Measurements from ENCODE around the gene ZNF423.

Gene ZNF423

DNA sequence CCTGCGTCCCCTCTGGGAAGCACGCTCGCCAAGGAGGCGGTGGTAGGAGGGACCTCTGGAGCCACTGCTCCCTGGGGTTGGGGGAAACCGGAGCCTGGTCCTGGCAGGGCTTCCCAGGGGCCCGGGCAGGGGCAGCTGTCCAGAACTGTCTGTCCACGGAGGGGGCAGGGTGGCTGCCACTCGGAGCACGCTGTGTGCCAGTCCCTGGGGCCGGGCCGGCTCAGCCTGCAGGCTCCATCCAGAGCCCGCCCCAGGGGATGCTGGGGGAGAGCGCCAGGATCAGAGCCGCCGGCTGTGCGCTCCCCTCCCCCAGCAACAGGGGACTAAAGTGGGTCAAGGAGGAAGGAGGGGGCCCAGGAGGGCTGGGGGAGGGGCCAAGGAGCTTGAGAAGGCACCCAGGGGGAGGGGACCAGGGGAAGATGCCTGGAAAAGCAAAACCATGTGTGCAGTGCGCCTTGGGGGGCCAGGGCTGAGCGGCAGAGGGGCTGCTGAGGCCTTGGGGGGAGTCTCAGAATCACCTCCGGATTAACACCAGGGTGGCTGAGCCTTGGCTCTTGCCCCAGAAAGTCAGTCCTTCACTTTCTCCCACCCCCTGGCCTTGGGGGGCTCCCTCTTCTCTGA lies 21.3 kb downstream of the ZNF423 start:
- Histone ChIP-seq H3K4me3 (ENCODE audit: extremely low read depth, insufficient read depth, low read length, poor library complexity, severe bottlenecking) (no peak overlapping the region), H3K4me1 (ENCODE audit: control insufficient read depth, insufficient read depth, low read length, poor library complexity, severe bottlenecking) (peaks cover 68% of the 10 kb centered on the region)
- WGBS, 2 experiments (ENCODE audit: insufficient coverage in 2 of 2) = 26 to 40% methylated on average over 7 to 12 of the region's 19 CpGs

DNA sequence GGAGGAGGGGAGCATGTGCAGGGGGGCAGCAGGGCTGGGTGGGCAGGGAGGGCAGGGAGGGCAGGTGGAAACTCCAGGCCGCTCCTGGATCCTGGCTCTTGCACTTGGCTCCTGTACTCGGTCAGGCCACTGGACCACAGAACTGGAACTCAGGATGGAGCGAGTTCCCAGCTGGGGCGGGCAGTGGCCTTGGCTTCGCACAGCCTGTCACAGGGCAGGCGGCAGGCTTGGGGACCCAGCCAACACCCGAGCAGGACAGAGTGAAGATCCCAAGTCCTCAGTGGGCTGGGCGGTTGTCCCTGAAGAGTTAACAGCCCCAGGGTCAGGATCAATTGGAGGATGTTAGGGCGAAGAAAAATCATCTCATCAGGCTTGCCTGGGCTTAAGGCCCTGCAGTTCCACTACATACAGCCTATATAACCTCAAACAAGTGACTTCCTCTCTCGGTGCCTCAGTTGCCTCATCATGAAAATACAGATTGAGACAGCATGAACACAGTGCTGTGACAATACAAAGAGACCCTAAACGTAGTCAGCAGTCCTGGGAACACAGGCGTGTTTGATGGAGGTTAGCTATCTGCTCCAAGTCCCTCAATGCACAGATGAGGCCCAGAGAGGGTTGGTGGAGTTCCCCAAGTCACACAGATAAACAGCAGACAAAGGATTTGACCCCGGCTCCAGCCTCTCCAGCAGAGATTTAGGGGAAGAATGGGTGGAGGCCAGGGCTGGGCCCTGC lies 21.9 kb downstream of the ZNF423 start:
- no peak overlapping the region for H3K4me3 ChIP-seq (ENCODE audit: extremely low read depth, insufficient read depth, low read length, poor library complexity, severe bottlenecking)
- H3K9me3 ChIP-seq (ENCODE audit: control insufficient read depth, low read length) = no peaks in the 10 kb centered on the region
- peaks cover 62% of the 10 kb centered on the region for H3K4me1 ChIP-seq (ENCODE audit: control insufficient read depth, insufficient read depth, low read length, poor library complexity, severe bottlenecking)
- peak overlapping the region; percentile 67 for H3K27ac ChIP-seq (ENCODE audit: low read depth, low read length, severe bottlenecking)
- 73 to 84% methylated on average over 9 to 13 of the region's 13 CpGs for WGBS, 2 experiments (ENCODE audit: insufficient coverage in 2 of 2)
- no peaks in the 10 kb centered on the region for H3K36me3 ChIP-seq (ENCODE audit: control insufficient read depth, insufficient read depth, low read length)

More for the DNA sequence above, 21.3 kb downstream of the ZNF423 start:
- peak overlapping the region; percentile 67 for H3K27ac ChIP-seq (ENCODE audit: low read depth, low read length, severe bottlenecking)
- no peaks in the 10 kb centered on the region for H3K9me3 ChIP-seq (ENCODE audit: control insufficient read depth, low read length)
- no peaks in the 10 kb centered on the region for H3K36me3 ChIP-seq (ENCODE audit: control insufficient read depth, insufficient read depth, low read length)

DNA sequence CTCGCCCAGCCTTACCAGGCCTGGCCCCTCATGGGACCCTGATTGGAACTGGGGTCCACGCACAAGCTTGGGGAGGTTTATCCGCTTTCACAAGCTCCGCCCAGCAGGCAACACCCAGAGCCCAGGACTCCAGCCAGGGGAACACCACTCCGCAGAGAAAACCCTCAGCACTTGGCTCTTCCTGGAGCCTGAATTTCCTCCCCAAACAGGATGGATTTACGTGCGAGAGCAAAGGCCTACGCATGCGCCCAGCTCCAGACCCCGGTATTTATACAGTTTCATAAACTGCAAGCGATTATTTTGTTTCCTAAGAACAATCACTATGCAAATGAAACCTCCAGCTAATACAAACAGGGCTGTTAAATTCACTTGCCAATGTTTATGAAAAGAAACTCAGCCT lies 22.8 kb downstream of the ZNF423 start:
- 72 to 75% methylated on average over 11 of the region's 11 CpGs for WGBS, 2 experiments (ENCODE audit: insufficient coverage in 2 of 2)
- no peaks in the 10 kb centered on the region for H3K36me3 ChIP-seq (ENCODE audit: control insufficient read depth, insufficient read depth, low read length)
- no peak overlapping the region for H3K4me3 ChIP-seq (ENCODE audit: extremely low read depth, insufficient read depth, low read length, poor library complexity, severe bottlenecking)
- H3K9me3 ChIP-seq (ENCODE audit: control insufficient read depth, low read length) = no peaks in the 10 kb centered on the region
- H3K4me1 ChIP-seq (ENCODE audit: control insufficient read depth, insufficient read depth, low read length, poor library complexity, severe bottlenecking) = peaks cover 65% of the 10 kb centered on the region
- peak overlapping the region; percentile 8 for H3K27ac ChIP-seq (ENCODE audit: low read depth, low read length, severe bottlenecking)

DNA sequence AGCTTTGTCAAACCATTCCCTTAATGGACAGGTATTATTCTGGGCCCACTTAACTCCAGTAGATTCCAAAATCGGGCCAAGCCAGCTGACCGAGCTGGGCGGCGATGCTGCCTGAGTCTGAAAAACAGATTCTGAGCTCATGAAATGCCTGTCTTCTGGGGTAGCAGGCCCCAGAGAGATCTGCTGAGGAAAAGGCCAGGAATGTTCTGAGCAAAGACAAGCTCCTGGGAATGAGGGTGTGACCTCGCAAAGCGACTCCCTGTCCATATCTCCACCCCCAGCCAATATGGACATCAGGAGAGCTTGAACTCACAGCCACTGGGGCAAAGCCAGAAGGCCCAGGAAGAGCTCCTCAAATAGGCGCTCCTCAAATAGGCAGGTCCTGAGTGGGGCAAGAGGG lies 23.7 kb downstream of the ZNF423 start:
- Histone ChIP-seq H3K27ac (ENCODE audit: low read depth, low read length, severe bottlenecking) (no peak overlapping the region), H3K9me3 (ENCODE audit: control insufficient read depth, low read length) (no peaks in the 10 kb centered on the region), H3K36me3 (ENCODE audit: control insufficient read depth, insufficient read depth, low read length) (no peaks in the 10 kb centered on the region), H3K4me1 (ENCODE audit: control insufficient read depth, insufficient read depth, low read length, poor library complexity, severe bottlenecking) (peaks cover 65% of the 10 kb centered on the region), H3K4me3 (ENCODE audit: extremely low read depth, insufficient read depth, low read length, poor library complexity, severe bottlenecking) (no peak overlapping the region)
- WGBS, 2 experiments (ENCODE audit: insufficient coverage in 2 of 2) = 92 to 96% methylated on average over 5 to 7 of the region's 7 CpGs

DNA sequence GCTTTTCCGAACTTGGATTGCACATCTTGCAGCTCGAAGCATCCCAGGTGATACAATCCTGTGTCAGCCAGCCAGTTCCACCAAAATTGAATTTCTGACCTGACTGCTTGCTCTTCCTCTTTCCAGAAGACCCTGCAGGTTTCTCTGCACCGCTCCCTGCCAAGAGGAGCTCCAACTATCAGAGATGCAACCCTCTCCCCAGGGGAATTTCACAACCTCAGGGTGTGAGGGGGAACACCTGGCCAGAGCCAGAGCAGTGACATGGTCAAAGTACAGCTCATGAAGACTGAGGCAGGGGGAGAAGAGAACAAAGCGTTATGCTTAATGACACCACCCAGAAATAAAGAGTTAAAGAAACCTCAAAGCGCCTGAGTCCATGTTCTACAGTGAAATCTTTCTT lies 25.0 kb downstream of the ZNF423 start:
- Histone ChIP-seq H3K9me3 (ENCODE audit: control insufficient read depth, low read length) (no peaks in the 10 kb centered on the region), H3K36me3 (ENCODE audit: control insufficient read depth, insufficient read depth, low read length) (no peaks in the 10 kb centered on the region), H3K4me1 (ENCODE audit: control insufficient read depth, insufficient read depth, low read length, poor library complexity, severe bottlenecking) (peaks cover 63% of the 10 kb centered on the region), H3K4me3 (ENCODE audit: extremely low read depth, insufficient read depth, low read length, poor library complexity, severe bottlenecking) (no peak overlapping the region), H3K27ac (ENCODE audit: low read depth, low read length, severe bottlenecking) (no peak overlapping the region)
- 50 to 63% methylated on average over 2 to 5 of the region's 5 CpGs for WGBS, 2 experiments (ENCODE audit: insufficient coverage in 2 of 2)

DNA sequence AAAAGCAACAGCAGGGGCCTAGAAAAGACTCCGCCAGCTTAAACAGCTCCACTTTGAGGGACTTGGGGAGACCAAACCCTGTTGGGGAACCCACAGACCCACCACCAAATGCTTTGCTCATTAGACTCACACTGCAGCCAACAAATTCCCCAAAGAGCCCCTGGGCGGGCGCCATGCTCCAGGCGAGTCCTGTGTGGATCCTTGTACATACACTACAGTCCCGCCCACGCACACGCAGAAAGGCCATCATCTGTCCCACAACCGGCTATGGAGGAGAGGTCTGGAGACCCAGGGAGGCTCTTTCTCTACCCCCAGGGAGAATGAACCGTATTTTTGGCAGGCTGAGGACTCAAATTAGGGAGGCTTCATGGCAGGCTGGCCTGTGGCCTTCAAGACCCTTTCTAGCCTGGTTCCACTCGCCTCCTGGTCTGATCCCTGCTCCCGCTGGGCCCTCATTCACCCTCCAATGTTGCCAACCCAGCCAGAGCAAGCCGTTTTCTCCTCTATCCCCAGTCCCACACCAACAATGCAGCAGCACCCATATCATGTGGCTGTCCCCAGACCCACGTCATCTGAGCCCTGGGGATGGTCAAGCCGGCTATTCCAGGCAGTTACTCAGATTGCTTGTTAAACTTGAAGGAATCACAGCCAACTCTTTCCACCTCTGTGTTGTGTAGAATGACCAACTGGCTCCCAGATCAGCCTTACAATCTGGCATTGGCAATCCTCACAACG lies 27.2 kb downstream of the ZNF423 start:
- 91 to 93% methylated on average over 11 to 13 of the region's 15 CpGs for WGBS, 2 experiments (ENCODE audit: insufficient coverage in 2 of 2)

DNA sequence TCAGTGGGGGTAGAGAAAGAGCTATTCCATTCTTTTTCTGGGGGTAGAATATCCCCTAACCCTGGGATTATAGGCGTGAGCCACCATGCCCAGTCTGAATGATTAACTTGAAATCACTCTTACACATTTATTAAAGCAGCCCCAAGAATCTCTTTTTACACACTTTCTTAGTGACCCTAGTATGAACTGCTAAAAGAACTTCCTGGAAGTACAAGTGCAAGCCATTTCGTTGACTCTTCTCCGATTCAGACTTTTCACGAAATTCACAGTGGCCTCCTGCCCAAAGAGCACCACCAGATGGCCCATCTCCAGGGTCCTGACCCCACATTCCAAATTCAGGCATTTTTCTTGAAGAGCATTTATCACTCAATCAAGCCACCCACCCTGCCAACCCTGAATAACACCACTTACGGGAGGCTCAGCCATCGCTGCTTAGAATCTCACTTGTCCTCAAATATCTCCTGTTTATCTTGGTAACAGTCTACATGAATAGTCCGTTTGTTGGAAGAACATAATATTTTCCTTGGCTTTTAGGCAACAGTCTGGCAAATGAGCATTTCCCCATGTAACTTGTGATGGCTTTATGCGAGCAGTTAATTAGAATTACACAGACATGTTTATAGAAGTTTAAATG lies 28.0 kb downstream of the ZNF423 start:
- 81 to 84% methylated on average over 5 to 6 of the region's 8 CpGs for WGBS, 2 experiments (ENCODE audit: insufficient coverage in 2 of 2)
- Histone ChIP-seq H3K4me1 (ENCODE audit: control insufficient read depth, insufficient read depth, low read length, poor library complexity, severe bottlenecking) (peaks cover 57% of the 10 kb centered on the region), H3K36me3 (ENCODE audit: control insufficient read depth, insufficient read depth, low read length) (peaks cover 2% of the 10 kb centered on the region), H3K4me3 (ENCODE audit: extremely low read depth, insufficient read depth, low read length, poor library complexity, severe bottlenecking) (no peak overlapping the region), H3K9me3 (ENCODE audit: control insufficient read depth, low read length) (no peaks in the 10 kb centered on the region), H3K27ac (ENCODE audit: low read depth, low read length, severe bottlenecking) (no peak overlapping the region)

More for the DNA sequence above, 27.2 kb downstream of the ZNF423 start:
- no peak overlapping the region for H3K27ac ChIP-seq (ENCODE audit: low read depth, low read length, severe bottlenecking)
- H3K36me3 ChIP-seq (ENCODE audit: control insufficient read depth, insufficient read depth, low read length) = no peaks in the 10 kb centered on the region
- H3K4me3 ChIP-seq (ENCODE audit: extremely low read depth, insufficient read depth, low read length, poor library complexity, severe bottlenecking) = no peak overlapping the region
- H3K4me1 ChIP-seq (ENCODE audit: control insufficient read depth, insufficient read depth, low read length, poor library complexity, severe bottlenecking) = peaks cover 62% of the 10 kb centered on the region
- no peaks in the 10 kb centered on the region for H3K9me3 ChIP-seq (ENCODE audit: control insufficient read depth, low read length)

DNA sequence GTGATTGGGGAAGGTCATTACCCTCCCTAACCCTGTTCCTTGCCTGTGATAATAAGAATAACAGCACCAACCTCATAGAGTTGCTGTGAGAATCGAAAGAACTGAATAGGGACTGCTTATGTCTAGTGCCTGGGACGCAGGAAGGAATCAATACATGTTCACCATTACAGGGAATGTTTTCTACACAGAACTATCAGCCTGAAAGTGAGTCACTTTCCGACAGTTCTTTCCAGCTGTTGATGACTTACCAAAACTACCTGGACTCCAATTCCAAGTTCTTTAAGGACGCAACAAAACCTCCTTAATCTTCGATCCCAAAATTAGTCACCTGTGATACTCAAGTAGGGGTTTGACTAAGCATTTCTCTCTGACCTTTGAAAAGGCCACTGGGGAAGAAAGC lies 29.4 kb downstream of the ZNF423 start:
- Histone ChIP-seq H3K36me3 (ENCODE audit: control insufficient read depth, insufficient read depth, low read length) (peaks cover 4% of the 10 kb centered on the region), H3K4me3 (ENCODE audit: extremely low read depth, insufficient read depth, low read length, poor library complexity, severe bottlenecking) (no peak overlapping the region), H3K4me1 (ENCODE audit: control insufficient read depth, insufficient read depth, low read length, poor library complexity, severe bottlenecking) (peaks cover 46% of the 10 kb centered on the region), H3K27ac (ENCODE audit: low read depth, low read length, severe bottlenecking) (no peak overlapping the region), H3K9me3 (ENCODE audit: control insufficient read depth, low read length) (no peaks in the 10 kb centered on the region)
- WGBS, 2 experiments (ENCODE audit: insufficient coverage in 2 of 2) = 91 to 94% methylated on average over 3 to 4 of the region's 5 CpGs

DNA sequence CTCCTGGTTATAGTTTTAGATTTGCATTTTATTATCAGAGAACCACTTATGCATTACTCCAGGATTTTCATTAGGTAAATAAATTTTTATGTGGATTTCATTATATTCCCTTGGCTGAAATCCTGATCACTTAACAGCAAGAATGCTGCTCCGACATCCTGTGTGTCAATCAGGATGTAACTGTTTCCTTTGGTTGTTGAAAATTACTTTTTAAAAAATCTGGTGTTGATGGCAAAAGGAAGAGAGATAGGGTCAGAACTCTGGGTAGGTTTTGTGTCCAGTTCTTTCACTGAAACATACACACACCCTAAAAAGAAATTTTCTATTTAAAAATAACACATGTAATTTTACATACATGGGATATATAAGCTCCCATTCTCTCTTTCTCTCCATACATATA lies 30.9 kb downstream of the ZNF423 start:
- Histone ChIP-seq H3K4me3 (ENCODE audit: extremely low read depth, insufficient read depth, low read length, poor library complexity, severe bottlenecking) (no peak overlapping the region), H3K27ac (ENCODE audit: low read depth, low read length, severe bottlenecking) (no peak overlapping the region), H3K4me1 (ENCODE audit: control insufficient read depth, insufficient read depth, low read length, poor library complexity, severe bottlenecking) (peaks cover 48% of the 10 kb centered on the region), H3K36me3 (ENCODE audit: control insufficient read depth, insufficient read depth, low read length) (peaks cover 5% of the 10 kb centered on the region), H3K9me3 (ENCODE audit: control insufficient read depth, low read length) (no peaks in the 10 kb centered on the region)
- 80% methylated on average over 1 of the region's 1 CpG; no CpG with 5 or more reads in 1 of the 2 experiments for WGBS, 2 experiments (ENCODE audit: insufficient coverage in 2 of 2)

DNA sequence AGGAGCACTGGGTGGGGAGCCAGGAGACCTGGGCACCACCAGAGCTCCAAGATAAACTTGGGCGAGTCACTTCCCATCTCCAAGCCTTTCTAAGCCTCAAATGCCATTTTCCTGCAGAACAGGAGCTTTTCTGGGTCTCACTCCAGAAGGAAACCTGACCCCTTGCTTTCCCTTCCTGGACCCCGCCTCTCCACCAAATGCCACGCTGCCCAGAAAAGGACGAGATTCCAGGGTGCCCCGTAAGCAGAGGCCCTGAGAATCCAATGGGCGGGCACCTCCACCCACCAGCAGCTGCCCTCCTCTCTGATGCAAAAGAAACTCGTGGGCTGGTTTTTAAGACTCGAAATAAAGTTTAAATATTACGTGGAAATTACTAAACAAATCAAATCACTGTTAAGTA lies 31.3 kb downstream of the ZNF423 start:
- Histone ChIP-seq H3K27ac (ENCODE audit: low read depth, low read length, severe bottlenecking) (no peak overlapping the region), H3K9me3 (ENCODE audit: control insufficient read depth, low read length) (no peaks in the 10 kb centered on the region), H3K36me3 (ENCODE audit: control insufficient read depth, insufficient read depth, low read length) (peaks cover 9% of the 10 kb centered on the region), H3K4me3 (ENCODE audit: extremely low read depth, insufficient read depth, low read length, poor library complexity, severe bottlenecking) (no peak overlapping the region), H3K4me1 (ENCODE audit: control insufficient read depth, insufficient read depth, low read length, poor library complexity, severe bottlenecking) (peaks cover 48% of the 10 kb centered on the region)
- WGBS, 2 experiments (ENCODE audit: insufficient coverage in 2 of 2) = 72 to 83% methylated on average over 4 to 5 of the region's 9 CpGs
